22Rv1 (cell line): ENCODE measurements around the gene ATP10B.

Source experiments
- H3K27ac ChIP-seq: fragments of 450-650 bp; 2 replicates; pipeline ENCODE4 v1.5.1; 2017
- CTCF ChIP-seq: fragments of 450-650 bp; IDR thresholded peaks from 2 replicates; pipeline ENCODE4 v1.5.1; 2017; ENCODE audit warnings: mild to moderate bottlenecking
- ZFX ChIP-seq: fragments of 450-650 bp; IDR thresholded peaks from 2 replicates; pipeline ENCODE4 v1.6.1; 2017; ENCODE audit warnings: antibody characterized with exemption, borderline replicate concordance

ATP10B gene

GRCh38 chr5:160605266-160605665 lies 246.7 kb downstream of the ATP10B start:
- no peak for TF ChIP-seq CTCF
- no peak for TF ChIP-seq ZFX
- H3K27ac ChIP-seq = no peak overlapping the region

- no peak overlapping the region for H3K27ac ChIP-seq
- TF ChIP-seq ZFX = no peak
- TF ChIP-seq CTCF = no peak
Measured at GRCh38 chr5:160604484-160604883, 247.5 kb downstream of the ATP10B start.

- TF ChIP-seq ZFX (no peak), CTCF (no peak)
Measured at GRCh38 chr5:160602744-160603143, 249.3 kb downstream of the ATP10B start.

DNA sequence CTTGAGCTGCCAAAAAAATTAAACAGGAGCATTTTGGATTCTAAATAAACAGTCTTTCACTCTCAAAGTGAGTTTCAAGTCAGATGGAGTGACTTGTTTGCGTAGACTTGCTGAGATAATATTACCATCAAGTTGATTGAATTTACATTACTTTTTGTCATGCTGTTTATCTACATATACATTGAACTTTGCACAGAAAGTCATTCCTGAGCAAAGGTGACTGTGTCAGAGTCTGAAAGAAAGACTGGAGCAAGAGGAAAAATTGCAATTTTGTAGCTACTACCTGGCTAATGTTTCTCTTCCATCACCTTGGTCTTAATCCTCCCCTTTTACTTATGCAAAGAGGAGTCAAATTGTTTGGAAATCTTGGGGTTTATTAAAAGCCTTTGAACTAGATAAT lies 251.0 kb downstream of the ATP10B start:
- H3K27ac ChIP-seq = no peak overlapping the region

More at GRCh38 chr5:160602744-160603143, 249.3 kb downstream of the ATP10B start:
- H3K27ac ChIP-seq = no peak overlapping the region

GRCh38 chr5:160573318-160573717 lies 278.7 kb downstream of the ATP10B start:
- H3K27ac ChIP-seq = no peak overlapping the region

More for the DNA sequence above, 251.0 kb downstream of the ATP10B start:
- TF ChIP-seq ZFX (no peak), CTCF (no peak)

GRCh38 chr5:160567031-160567705 lies 284.8 kb downstream of the ATP10B start:
- TF ChIP-seq ZFX (no peak), CTCF (no peak)
- H3K27ac ChIP-seq = no peak overlapping the region

More at GRCh38 chr5:160573318-160573717, 278.7 kb downstream of the ATP10B start:
- TF ChIP-seq CTCF = no peak
- TF ChIP-seq ZFX = no peak

DNA sequence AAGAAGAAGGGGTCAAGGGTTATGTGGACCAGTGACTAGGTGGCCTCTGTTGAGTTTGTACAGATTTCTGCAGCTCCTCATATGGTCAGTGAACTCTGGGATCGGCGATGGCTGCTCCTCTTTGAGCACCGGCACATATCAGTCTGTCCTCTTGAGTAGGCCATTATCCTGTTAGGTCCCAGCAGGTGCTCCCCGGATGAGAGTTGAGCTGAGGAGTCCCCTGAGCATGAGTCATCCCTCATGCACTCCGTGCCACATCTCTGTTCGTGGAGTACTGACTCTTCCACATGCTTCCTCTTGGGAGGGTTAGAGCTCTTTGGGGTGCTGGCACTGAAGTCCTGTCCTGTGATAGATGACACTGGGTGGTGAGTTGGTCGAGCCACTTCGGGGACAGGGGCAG lies 286.6 kb downstream of the ATP10B start:
- no peak for TF ChIP-seq ZFX
- no peak for TF ChIP-seq CTCF
- no peak overlapping the region for H3K27ac ChIP-seq
